ENCODE results near the gene SPECC1.

GRCh38 chr17:20246692-20247091, 237.5 kb downstream of the SPECC1 start:
- TF ChIP-seq CTCF (conservative IDR thresholded peaks at IDR 0.05) (no peak), EZH2 (IDR thresholded peaks at IDR 0.05; ENCODE audit: low read depth) (no peak)

Measured in PC-9 (cell line).